ENCODE measurements around the gene MYO10. TPM values are rescaled to one million over a fixed set of nuclear protein-coding genes. Genes with fewer than 3 reads are reported as not detected.

Gene MYO10
- total RNA-seq, 3 donors from 2014 or later (not counting 1 experiment from before 2014, with no cell fraction given): 0.83 to 1.2 TPM; not detected in 1

DNA sequence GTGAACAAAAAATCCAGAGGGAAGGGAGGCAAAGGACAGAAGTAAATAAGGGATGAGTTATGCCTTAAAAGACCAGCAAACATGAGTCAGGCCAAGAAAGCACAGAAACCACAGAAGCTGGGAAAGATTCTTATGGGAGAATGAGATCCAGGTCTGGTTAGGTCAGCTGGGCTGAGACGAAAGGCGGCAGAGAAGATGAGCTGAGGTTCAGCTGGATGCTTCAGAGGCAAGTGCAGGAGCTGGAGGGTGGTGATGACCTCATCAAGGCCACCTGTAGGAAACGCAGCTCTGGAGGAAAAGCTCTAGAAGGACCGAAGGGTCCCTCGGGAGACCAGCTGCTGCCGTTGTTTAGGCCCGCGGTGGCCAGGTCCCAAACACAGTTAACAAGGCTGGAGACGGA lies 152.0 kb downstream of the MYO10 start:
- Mint-ChIP-seq H3K4me3 (no peak overlapping the region), H3K36me3 (no peaks in the 10 kb centered on the region), H3K4me1 (no peaks in the 10 kb centered on the region), H3K27me3 (ENCODE audit: low read depth in 2 of 2) (no peaks in the 10 kb centered on the region), H3K27ac (no peak overlapping the region), H3K9me3 (no peaks in the 10 kb centered on the region)
- H3K27ac ChIP-seq (ENCODE audit: low read length): no peak overlapping the region
- 90% methylated on average over 9 of the region's 9 CpGs for WGBS (ENCODE audit: insufficient coverage)
- H3K4me3 ChIP-seq (ENCODE audit: low read length): no peak overlapping the region
- ATAC-seq: no peak
- no peaks in the 10 kb centered on the region for H3K27me3 ChIP-seq (ENCODE audit: control insufficient read depth, insufficient read depth, low read length)
- no peaks in the 10 kb centered on the region for H3K9me3 ChIP-seq (ENCODE audit: control insufficient read depth, insufficient read depth, low read length)
- intact Hi-C loops (cut with micrococcal nuclease): no loop called here
- no peak for DNase-seq
- no peaks in the 10 kb centered on the region for H3K36me3 ChIP-seq (ENCODE audit: control insufficient read depth, insufficient read depth, low read length)
- no peaks in the 10 kb centered on the region for H3K4me1 ChIP-seq (ENCODE audit: control insufficient read depth, insufficient read depth, low read length)
- TF ChIP-seq CTCF (IDR thresholded peaks at IDR 0.05): no peak

DNA sequence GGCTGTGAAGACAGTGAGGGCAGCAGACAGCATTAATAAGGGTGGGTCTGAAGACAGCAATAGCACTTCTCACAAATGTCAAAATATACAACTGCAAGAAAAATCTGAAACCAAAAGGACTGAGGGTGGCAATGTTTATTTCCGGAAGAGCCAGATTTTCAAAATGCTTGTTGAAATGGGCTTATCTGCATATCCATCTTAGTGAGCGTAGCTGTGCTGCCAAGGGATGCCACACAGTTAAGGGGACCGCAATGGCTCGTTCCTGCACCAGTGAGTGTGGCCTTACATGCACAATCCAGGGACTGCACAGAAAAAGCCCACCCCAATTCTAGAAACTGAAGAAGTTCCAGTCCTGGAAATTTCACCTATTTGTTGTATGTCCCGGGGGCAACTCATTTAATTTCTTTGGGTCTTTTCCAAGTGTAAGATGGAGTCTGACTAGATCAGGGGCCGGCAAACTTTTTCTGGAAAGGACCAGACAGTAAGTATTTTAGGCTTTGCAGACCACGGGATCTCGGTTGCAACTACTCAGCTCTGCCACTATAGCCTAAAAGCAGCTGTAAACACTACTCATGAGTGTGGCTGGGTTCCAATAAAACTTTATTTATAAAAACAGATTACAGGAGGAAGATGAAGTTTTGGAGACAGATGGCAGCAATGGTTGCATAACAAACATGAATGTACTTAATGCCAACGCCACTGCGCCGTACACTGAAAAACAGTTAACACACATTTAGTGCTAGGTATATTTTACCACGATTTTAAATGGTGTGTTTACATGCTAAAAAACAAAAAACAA lies 154.1 kb downstream of the MYO10 start:
- Histone ChIP-seq H3K4me3 (ENCODE audit: low read length) (no peak overlapping the region), H3K27me3 (ENCODE audit: control insufficient read depth, insufficient read depth, low read length) (no peaks in the 10 kb centered on the region)
- H3K27me3 Mint-ChIP-seq (ENCODE audit: low read depth in 2 of 2): no peaks in the 10 kb centered on the region

GRCh38 chr5:16780325-16780724 lies 155.8 kb downstream of the MYO10 start:
- Mint-ChIP-seq H3K27ac (no peak overlapping the region), H3K9me3 (no peaks in the 10 kb centered on the region), H3K27me3 (ENCODE audit: low read depth in 2 of 2) (no peaks in the 10 kb centered on the region), H3K4me1 (no peaks in the 10 kb centered on the region), H3K4me3 (no peak overlapping the region), H3K36me3 (no peaks in the 10 kb centered on the region)
- H3K36me3 ChIP-seq (ENCODE audit: control insufficient read depth, insufficient read depth, low read length): no peaks in the 10 kb centered on the region
- no peak for TF ChIP-seq CTCF (IDR thresholded peaks at IDR 0.05)
- H3K4me1 ChIP-seq (ENCODE audit: control insufficient read depth, insufficient read depth, low read length): no peaks in the 10 kb centered on the region
- H3K27me3 ChIP-seq (ENCODE audit: control insufficient read depth, insufficient read depth, low read length): no peaks in the 10 kb centered on the region
- H3K4me3 ChIP-seq (ENCODE audit: low read length): no peak overlapping the region
- 94% methylated on average over 3 of the region's 6 CpGs for WGBS (ENCODE audit: insufficient coverage)
- intact Hi-C loops (cut with micrococcal nuclease): no loop called here
- ATAC-seq (no peak), DNase-seq (no peak)
- H3K27ac ChIP-seq (ENCODE audit: low read length): no peak overlapping the region
- no peaks in the 10 kb centered on the region for H3K9me3 ChIP-seq (ENCODE audit: control insufficient read depth, insufficient read depth, low read length)

More for the DNA sequence above, 154.1 kb downstream of the MYO10 start:
- DNase-seq: no peak
- H3K27ac ChIP-seq (ENCODE audit: low read length): no peak overlapping the region
- no peak for ATAC-seq
- H3K4me3 Mint-ChIP-seq: no peak overlapping the region
- H3K4me1 Mint-ChIP-seq: no peaks in the 10 kb centered on the region
- TF ChIP-seq CTCF (IDR thresholded peaks at IDR 0.05): no peak
- no peaks in the 10 kb centered on the region for H3K4me1 ChIP-seq (ENCODE audit: control insufficient read depth, insufficient read depth, low read length)
- no peaks in the 10 kb centered on the region for H3K36me3 ChIP-seq (ENCODE audit: control insufficient read depth, insufficient read depth, low read length)
- no peaks in the 10 kb centered on the region for H3K36me3 Mint-ChIP-seq
- intact Hi-C loops (cut with micrococcal nuclease): no loop called here
- no peaks in the 10 kb centered on the region for H3K9me3 ChIP-seq (ENCODE audit: control insufficient read depth, insufficient read depth, low read length)
- no peak overlapping the region for H3K27ac Mint-ChIP-seq
- H3K9me3 Mint-ChIP-seq: no peaks in the 10 kb centered on the region
- 91% methylated on average over 12 of the region's 12 CpGs for WGBS (ENCODE audit: insufficient coverage)

- Mint-ChIP-seq H3K4me1 (no peaks in the 10 kb centered on the region), H3K9me3 (no peaks in the 10 kb centered on the region), H3K36me3 (no peaks in the 10 kb centered on the region), H3K27ac (no peak overlapping the region), H3K27me3 (ENCODE audit: low read depth in 2 of 2) (no peaks in the 10 kb centered on the region), H3K4me3 (no peak overlapping the region)
- Histone ChIP-seq H3K4me1 (ENCODE audit: control insufficient read depth, insufficient read depth, low read length) (no peaks in the 10 kb centered on the region), H3K9me3 (ENCODE audit: control insufficient read depth, insufficient read depth, low read length) (no peaks in the 10 kb centered on the region), H3K36me3 (ENCODE audit: control insufficient read depth, insufficient read depth, low read length) (no peaks in the 10 kb centered on the region), H3K27me3 (ENCODE audit: control insufficient read depth, insufficient read depth, low read length) (no peaks in the 10 kb centered on the region), H3K4me3 (ENCODE audit: low read length) (no peak overlapping the region), H3K27ac (ENCODE audit: low read length) (no peak overlapping the region)
- DNase-seq: no peak
- 92% methylated on average over 5 of the region's 5 CpGs for WGBS (ENCODE audit: insufficient coverage)
- intact Hi-C loops (cut with micrococcal nuclease): no loop called here
- no peak for TF ChIP-seq CTCF (IDR thresholded peaks at IDR 0.05)
- ATAC-seq: no peak
Observed at GRCh38 chr5:16777432-16777831, 158.7 kb downstream of the MYO10 start.

Measured in natural killer cell (primary cell).